ENCODE data around the gene GTF2F1.

- TF ChIP-seq CTCF (IDR thresholded peaks at IDR 0.05; ENCODE audit: low read length) (no peak), EZH2 (IDR thresholded peaks at IDR 0.05; ENCODE audit: borderline replicate concordance, low read length) (no peak)
Observed at GRCh38 chr19:6387372-6387771, 5.6 kb downstream of the GTF2F1 start.

Measured in OCI-LY1 (cell line).